Colon (tissue), 2 donors: ENCODE results near the gene SLC24A3.
"Not testable (repeated sequence)": the region's sequence is repeated elsewhere in the genome, so short reads cannot be mapped to it uniquely, and the experiment has no call there.

Experiments used
- FAIRE-seq: peaks from 2 replicates; lab custom pipeline; 2012; peaks lifted over from hg19 to GRCh38; lab: Jason Lieb, UNC
- donor health status: control.
- donor health status: control.

SLC24A3 gene

GRCh38 chr20:19749618-19750071 lies 537.2 kb downstream of the SLC24A3 start:
- FAIRE-seq = no peak

DNA sequence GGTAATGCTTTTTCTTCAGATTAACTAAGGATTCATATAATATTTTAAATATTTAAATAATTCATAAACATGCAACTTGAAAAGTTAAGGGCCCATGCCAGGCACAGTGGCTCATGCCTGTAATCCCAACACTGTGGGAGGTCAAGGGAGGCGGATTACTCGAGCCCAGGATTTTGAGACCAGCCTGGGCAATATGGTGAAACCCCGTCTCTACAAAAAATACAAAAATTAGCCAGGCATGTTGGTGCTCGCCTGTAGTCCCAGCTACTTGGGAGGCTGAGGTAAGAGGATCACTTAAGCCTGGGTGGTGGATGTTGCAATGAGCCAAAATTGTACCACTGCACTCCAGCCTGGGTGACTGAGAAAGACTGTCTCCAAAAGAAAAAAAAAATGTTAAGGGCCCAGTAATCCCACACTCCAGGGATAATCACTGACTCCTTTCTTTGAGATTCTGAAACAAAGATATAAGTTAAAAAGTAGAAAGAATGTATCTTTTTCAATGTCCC lies 537.7 kb downstream of the SLC24A3 start:
- FAIRE-seq = no peak

- no peak for FAIRE-seq
Observed at GRCh38 chr20:19750907-19751636, 538.6 kb downstream of the SLC24A3 start.

DNA sequence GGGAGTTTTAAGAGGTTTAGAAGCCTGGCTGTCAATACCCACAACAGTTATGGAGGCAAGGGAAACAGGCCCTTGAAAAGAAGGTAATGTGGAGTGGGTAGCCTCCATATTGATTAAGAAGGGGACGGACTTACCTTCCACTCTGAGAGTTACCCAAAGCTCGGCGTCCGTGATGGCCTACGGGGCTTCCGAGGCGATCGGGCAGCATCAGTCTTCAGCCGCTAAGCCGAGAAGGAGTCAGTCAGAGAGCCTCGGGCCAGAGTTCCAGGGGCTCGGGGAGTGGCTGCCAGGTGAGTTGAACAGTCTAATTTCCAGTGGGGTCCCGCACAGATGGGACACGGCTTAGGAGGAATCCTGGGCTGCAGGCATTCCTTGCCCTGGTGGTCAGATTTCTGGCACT lies 541.8 kb downstream of the SLC24A3 start:
- FAIRE-seq = not testable (repeated sequence)

GRCh38 chr20:19756761-19757486 lies 544.5 kb downstream of the SLC24A3 start:
- no peak for FAIRE-seq

GRCh38 chr20:19757487-19758132 lies 545.2 kb downstream of the SLC24A3 start:
- no peak for FAIRE-seq

- FAIRE-seq = no peak
Observed at GRCh38 chr20:19758133-19758500, 545.7 kb downstream of the SLC24A3 start, which contains the start of gene RIN2. Gene RIN2 (plus strand): TSS chr20:19758258. CDS start chr20:19889602, 131,344 bp downstream.

GRCh38 chr20:19758501-19759331 lies 546.3 kb downstream of the SLC24A3 start:
- no peak for FAIRE-seq

GRCh38 chr20:19760371-19760721 lies 547.9 kb downstream of the SLC24A3 start:
- no peak for FAIRE-seq

DNA sequence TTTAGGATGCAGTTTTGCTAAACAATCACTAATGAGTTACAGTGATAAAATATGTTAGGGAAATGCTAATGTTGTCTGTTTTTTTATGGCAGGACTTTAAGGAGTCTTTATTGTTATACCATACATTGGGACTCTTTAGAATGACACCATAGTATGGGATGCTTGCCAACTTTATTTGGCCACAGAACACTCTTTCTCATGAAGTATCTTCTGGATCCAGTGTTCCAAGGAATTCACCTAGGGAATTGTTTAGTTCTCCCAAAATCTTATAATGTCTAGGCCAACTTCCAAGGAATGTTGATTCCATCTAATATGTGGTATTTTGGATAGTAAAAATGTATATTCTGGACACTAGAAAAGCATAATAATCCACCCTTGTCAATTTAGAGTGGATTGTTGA lies 548.9 kb downstream of the SLC24A3 start:
- no peak for FAIRE-seq

GRCh38 chr20:19761841-19762240 lies 549.4 kb downstream of the SLC24A3 start:
- no peak for FAIRE-seq

- no peak for FAIRE-seq
Observed at GRCh38 chr20:19764207-19764606, 551.8 kb downstream of the SLC24A3 start.

DNA sequence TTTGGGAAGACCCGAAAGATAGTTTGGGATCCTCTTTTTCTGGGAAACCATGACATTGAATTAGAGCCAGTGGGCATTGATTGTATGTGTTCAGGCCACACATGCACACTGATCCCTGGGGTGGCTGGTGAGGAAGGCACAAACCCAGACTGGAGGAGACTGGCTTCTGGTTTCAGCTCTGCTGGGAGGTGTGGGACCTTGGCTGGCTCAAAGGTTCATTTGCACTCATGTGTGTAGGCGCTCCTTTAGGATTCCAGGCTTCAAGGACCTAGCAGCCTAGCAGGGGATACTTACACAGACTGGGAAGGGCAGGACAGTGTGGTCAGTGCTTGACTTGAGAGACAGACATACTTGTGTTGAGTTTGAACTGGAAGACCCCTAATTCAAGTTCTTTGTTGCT lies 552.8 kb downstream of the SLC24A3 start:
- no peak for FAIRE-seq

GRCh38 chr20:19765913-19766312 lies 553.5 kb downstream of the SLC24A3 start:
- FAIRE-seq = no peak

GRCh38 chr20:19767070-19767469 lies 554.6 kb downstream of the SLC24A3 start:
- no peak for FAIRE-seq

DNA sequence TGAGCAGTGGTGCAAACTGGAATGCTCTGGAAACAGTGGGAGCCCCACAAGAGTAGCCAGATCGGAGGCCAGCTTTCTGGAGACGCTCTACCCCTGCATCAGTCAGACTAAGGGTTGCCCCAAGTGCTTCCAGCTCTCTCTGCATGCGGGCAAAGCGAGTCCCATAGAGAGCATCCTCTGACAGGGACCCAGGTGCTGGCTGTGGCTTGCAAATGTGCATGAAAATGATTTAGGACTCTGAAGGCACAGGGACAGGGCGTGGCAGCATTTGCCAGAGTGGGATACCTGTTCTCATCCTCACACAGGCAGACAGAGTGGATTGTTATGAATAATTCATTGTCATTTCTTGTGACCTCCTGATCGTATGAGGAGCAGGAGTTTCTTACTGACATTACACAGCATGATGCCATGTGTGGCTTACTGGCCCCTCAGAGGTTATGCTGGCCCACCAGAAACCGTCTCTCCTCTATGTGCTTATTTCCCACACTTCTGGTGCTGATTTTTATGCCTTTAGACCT lies 555.9 kb downstream of the SLC24A3 start:
- no peak for FAIRE-seq

GRCh38 chr20:19769507-19769906 lies 557.1 kb downstream of the SLC24A3 start:
- no peak for FAIRE-seq

DNA sequence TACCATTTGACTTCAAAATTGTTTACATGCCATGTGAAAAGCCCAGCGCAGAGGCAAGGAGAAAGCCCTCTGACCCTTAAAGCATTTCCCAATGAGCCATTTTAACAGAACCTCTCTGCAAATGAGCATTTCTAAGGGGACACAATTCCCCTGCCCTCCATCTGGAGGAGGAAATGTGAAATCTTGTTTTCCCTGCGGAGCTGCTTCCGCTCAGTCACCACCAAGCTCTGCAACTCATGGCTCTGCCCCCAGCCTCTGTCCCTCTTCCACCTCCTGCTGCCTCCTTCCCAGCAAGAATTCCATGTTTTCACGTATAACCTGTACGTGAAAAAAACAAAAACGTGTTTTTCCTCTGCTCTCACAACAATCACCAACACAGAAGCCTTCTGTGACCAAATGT lies 557.9 kb downstream of the SLC24A3 start:
- FAIRE-seq = no peak

GRCh38 chr20:19771031-19771430 lies 558.6 kb downstream of the SLC24A3 start:
- FAIRE-seq = no peak
